ENCODE data around the gene MEI1. TPM values are rescaled to one million over a fixed set of nuclear protein-coding genes. Genes with fewer than 3 reads are reported as not detected.

The MEI1 gene
- total and polyA plus RNA-seq, 2 of the 4 experiments (the other 2 are of a cell fraction), result 0.90 to 2.6 TPM

- dilution Hi-C loops (cut with HindIII; ENCODE audit: low sequenced_read_pairs, unreplicated experiment), result no loop called here
- Histone ChIP-seq H4K5ac (ENCODE audit: low read depth, low read length) (no peak overlapping the region), H3K56ac (ENCODE audit: extremely low read depth, insufficient read depth, low read length) (no peak overlapping the region), H3K79me1 (ENCODE audit: low read depth in 1 of 2, low read length in 2 of 2) (peaks cover 37 to 58% of the 10 kb centered on the region in 2 experiments), H2AFZ (replicated peaks; ENCODE audit: low read length, poor library complexity) (no peak overlapping the region), H4K91ac (ENCODE audit: insufficient read depth, low read depth, low read length) (no peak overlapping the region), H2BK15ac (ENCODE audit: low read depth, low read length) (no peak overlapping the region), H4K20me1 (ENCODE audit: insufficient read depth, low read length) (no peaks in the 10 kb centered on the region; the same call in none of the 2 replicates), H3K23ac (ENCODE audit: low read depth, low read length) (no peak overlapping the region), H3K18ac (ENCODE audit: low read depth, low read length) (no peak overlapping the region), H3K4me2 (ENCODE audit: low read depth, low read length) (no peak overlapping the region), H3K4me3 (ENCODE audit: insufficient read depth, low read depth, low read length) (no peak overlapping the region), H2BK120ac (ENCODE audit: low read depth, low read length) (no peak overlapping the region), H3K9me3 (ENCODE audit: control insufficient read depth, insufficient read depth, low read length) (no peaks in the 10 kb centered on the region), H2BK5ac (ENCODE audit: low read depth, low read length, poor library complexity, severe bottlenecking) (no peak overlapping the region), H3K27ac (ENCODE audit: insufficient read depth, low read length) (no peak overlapping the region), H2AK5ac (ENCODE audit: low read depth, low read length) (no peak overlapping the region), H3K27me3 (ENCODE audit: control insufficient read depth, insufficient read depth, low read length) (no peaks in the 10 kb centered on the region), H3K4me1 (ENCODE audit: control insufficient read depth, insufficient read depth, low read length) (no peaks in the 10 kb centered on the region; the same call in 1 of the 2 replicates), H2BK20ac (ENCODE audit: low read depth, low read length) (no peak overlapping the region), H3K9ac (ENCODE audit: low read depth, low read length) (no peak overlapping the region), H3K9me1 (ENCODE audit: insufficient read depth, low read length) (peaks cover 5% of the 10 kb centered on the region; the same call in 1 of the 2 replicates), H3K36me3 (ENCODE audit: control insufficient read depth, insufficient read depth, low read length) (peaks cover 68% of the 10 kb centered on the region), H4K8ac (ENCODE audit: low read depth in 2 of 2, low read length in 2 of 2) (no peak overlapping the region), H2AK9ac (replicated peaks; ENCODE audit: low read depth, low read length, poor library complexity) (no peak overlapping the region), H3K14ac (replicated peaks; ENCODE audit: low read depth, low read length) (no peak overlapping the region), H3K4ac (ENCODE audit: low read depth, low read length) (no peak overlapping the region)
- in situ Hi-C loops (cut with MboI; ENCODE audit: low sequenced_read_pairs), result no loop called here
- 99% methylated on average over 7 of the region's 11 CpGs; no CpG with 5 or more reads in 1 of the 2 experiments for WGBS, 2 experiments (ENCODE audit: extremely low coverage in 2 of 2, insufficient read length in 1 of 2)
- no TSS peak for BruUV-seq (replicated peaks)
- intact Hi-C loops (cut with micrococcal nuclease), result no loop called here
- DNase-seq (no peak), ATAC-seq (ENCODE audit: low read depth) (no peak)
- TF ChIP-seq ELK1 (IDR thresholded peaks at IDR 0.05; ENCODE audit: borderline replicate concordance, low read depth, low read length), result no peak
- no peak for TF ChIP-seq MAZ (IDR thresholded peaks at IDR 0.05; ENCODE audit: borderline replicate concordance, low read depth, low read length)
- no peak for TF ChIP-seq CTCF (conservative IDR thresholded peaks at IDR 0.05; ENCODE audit: low read depth, low read length)
- TF ChIP-seq SMC3 (IDR thresholded peaks at IDR 0.05; ENCODE audit: low read depth, low read length), result no peak
- no peak for TF ChIP-seq BHLHE40 (IDR thresholded peaks at IDR 0.05; ENCODE audit: low read depth, low read length)
- TF ChIP-seq FOS (IDR thresholded peaks at IDR 0.05; ENCODE audit: low read depth, low read length), result no peak
- TF ChIP-seq CEBPB (IDR thresholded peaks at IDR 0.05; ENCODE audit: low read depth, low read length), result no peak
- no peak for TF ChIP-seq MXI1 (IDR thresholded peaks at IDR 0.05; ENCODE audit: borderline replicate concordance, low read depth, low read length)
- TF ChIP-seq RFX5 (IDR thresholded peaks at IDR 0.05; ENCODE audit: low read depth, low read length), result no peak
- no peak for TF ChIP-seq RAD21 (IDR thresholded peaks at IDR 0.05; ENCODE audit: low read length)
- no peak for TF ChIP-seq RCOR1 (IDR thresholded peaks at IDR 0.05; ENCODE audit: insufficient replicate concordance, low read length)
- no peak for TF ChIP-seq NFE2L2 (IDR thresholded peaks at IDR 0.05; ENCODE audit: low read depth, low read length)
- TF ChIP-seq MAFK (IDR thresholded peaks at IDR 0.05; ENCODE audit: low read depth, low read length), result no peak
- no peak for TF ChIP-seq USF2 (IDR thresholded peaks at IDR 0.05; ENCODE audit: low read depth, low read length)
- no peak for TF ChIP-seq POLR2A (IDR thresholded peaks at IDR 0.05; ENCODE audit: low read depth, low read length)
- no peak for TF ChIP-seq CHD1 (IDR thresholded peaks at IDR 0.05; ENCODE audit: low read depth, low read length)
- ChIA-PET POLR2A (ENCODE audit: unreplicated experiment) (no interaction called here), CTCF (interaction anchor here (1.5 kb wide), 1 partner anchor 16 kb away, joined by 4 read pairs; no protein-coding TSS in a partner anchor)
Measured at GRCh38 chr22:41650821-41651220, 48.5 kb upstream of the MEI1 start.
